SK-N-SH (cell line): ENCODE data around the gene SLC52A3. TPM values are rescaled to one million over a fixed set of nuclear protein-coding genes. Genes with fewer than 3 reads are reported as not detected.

ENCODE experiments used
- CTCF ChIA-PET: fragments of 300-600, 350-600 bp; formaldehyde crosslinking; extraction: SDS; loops from one replicate; lab custom pipeline; 2021; lab: Yijun Ruan, JAX
- POLR2A ChIA-PET: fragments of 350-600 bp; sonication (Branson Sonifier 250); formaldehyde crosslinking; extraction: SDS; loops from one replicate; lab custom pipeline; 2020; ENCODE audit warnings: antibody characterized with exemption, inconsistent platforms; lab: Yijun Ruan, JAX
- DNase-seq: peaks from one replicate; pipeline ENCODE4 v3.0.0; 2012
- H2AFZ ChIP-seq: fragments of 200-600 bp; sonication (generic); 2 replicates; pipeline ENCODE4 v1.8.1; 2016; ENCODE audit warnings: antibody characterized with exemption, mild to moderate bottlenecking, low read depth
- H3F3A ChIP-seq: fragments of 200-600 bp; sonication (generic); replicated peaks from 2 replicates; pipeline ENCODE3; 2016; ENCODE audit warnings: antibody characterized with exemption, mild to moderate bottlenecking; ENCODE audit not compliant: insufficient read depth
- H3K27ac ChIP-seq, 2 experiments: fragments of 200-500 bp in 1 of 2; fragments of 200-600 bp in 1 of 2; sonication (Bioruptor generic) in 1 of 2; sonication (generic), shearing (Covaris generic) in 1 of 2; 2 replicates each; pipeline versions ENCODE4 v1.5.1 to v1.6.1; 2014 to 2016; ENCODE audit warnings: low read depth in 2 of 2, inconsistent platforms in 1 of 2, low read length in 1 of 2, mild to moderate bottlenecking in 1 of 2, mixed read lengths in 1 of 2
- H3K27me3 ChIP-seq: fragments of 200-600 bp; sonication (generic), shearing (Covaris generic); 2 replicates; pipeline ENCODE4 v1.6.1; 2016; ENCODE audit warnings: mixed run types; ENCODE audit not compliant: insufficient read depth
- H3K36me3 ChIP-seq, 2 experiments: fragments of 200-500 bp in 1 of 2; fragments of 200-600 bp in 1 of 2; sonication (Bioruptor generic) in 1 of 2; sonication (generic) in 1 of 2; replicated peaks in 1 of 2; 2 replicates each; pipeline versions ENCODE3 to v1.5.1; 2014 to 2016; ENCODE audit warnings: low read length in 1 of 2, mild to moderate bottlenecking in 1 of 2; ENCODE audit not compliant: insufficient read depth in 2 of 2, control insufficient read depth in 1 of 2
- H3K4me1 ChIP-seq, 2 experiments: fragments of 200-500 bp in 1 of 2; fragments of 200-600 bp in 1 of 2; sonication (Bioruptor generic) in 1 of 2; sonication (generic), shearing (Covaris generic) in 1 of 2; 2 replicates each; pipeline versions ENCODE4 v1.5.1 to v1.6.1; 2014 to 2016; ENCODE audit warnings: low read depth in 1 of 2, low read length in 1 of 2, mixed run types in 1 of 2; ENCODE audit not compliant: insufficient read depth in 2 of 2, control insufficient read depth in 1 of 2
- H3K4me2 ChIP-seq: fragments of 200-600 bp; sonication (generic), shearing (Covaris generic); 2 replicates; pipeline ENCODE4 v1.6.1; 2017; ENCODE audit warnings: mixed run types
- H3K4me3 ChIP-seq, 2 experiments: fragments of 200-500 bp in 1 of 2; fragments of 200-600 bp in 1 of 2; sonication (Bioruptor generic) in 1 of 2; sonication (generic), shearing (Covaris generic) in 1 of 2; 2 replicates each; pipeline versions ENCODE4 v1.5.1 to v1.8.1; 2014 to 2016; ENCODE audit warnings: low read depth in 2 of 2, inconsistent platforms in 1 of 2, low read length in 1 of 2, mild to moderate bottlenecking in 1 of 2, mixed read lengths in 1 of 2, moderate library complexity in 1 of 2
- H3K79me2 ChIP-seq: fragments of 200-600 bp; sonication (generic); 2 replicates; pipeline ENCODE4 v1.8.1; 2017; ENCODE audit warnings: mild to moderate bottlenecking; ENCODE audit not compliant: insufficient read depth
- H3K9ac ChIP-seq: fragments of 200-600 bp; sonication (generic); 2 replicates; pipeline ENCODE4 v1.6.1; 2017; ENCODE audit warnings: mixed run types
- H3K9me2 ChIP-seq: fragments of 200-600 bp; sonication (generic); 2 replicates; pipeline ENCODE4 v1.6.1; 2017; ENCODE audit warnings: mixed run types
- H3K9me3 ChIP-seq: fragments of 200-600 bp; sonication (generic); 2 replicates; pipeline ENCODE4 v1.6.1; 2017; ENCODE audit warnings: mixed run types, mild to moderate bottlenecking, moderate library complexity
- H4K20me1 ChIP-seq: fragments of 200-600 bp; sonication (generic); 2 replicates; pipeline ENCODE4 v1.6.1; 2017; ENCODE audit warnings: mild to moderate bottlenecking, mixed run types; ENCODE audit not compliant: insufficient read depth
- CHD2 ChIP-seq: fragments of 150-350 bp; IDR thresholded peaks from 2 replicates; pipeline ENCODE4 v1.6.1; 2018; ENCODE audit warnings: low read length; ENCODE audit not compliant: partially characterized antibody
- CTCF ChIP-seq: fragments of 200-600 bp; sonication (generic); IDR thresholded peaks from 2 replicates; pipeline ENCODE4 v1.6.1; 2017; ENCODE audit warnings: antibody characterized with exemption, mild to moderate bottlenecking, moderate library complexity
- ELF1 ChIP-seq: IDR thresholded peaks from 2 replicates; pipeline ENCODE4 v1.4.0; 2012
- EZH2phosphoT487 ChIP-seq: fragments of 200-600 bp; sonication (generic); IDR thresholded peaks from 2 replicates; pipeline ENCODE4 v1.6.1; 2017; ENCODE audit warnings: low read depth, mixed run types, mild to moderate bottlenecking, antibody characterized with exemption, moderate library complexity, borderline replicate concordance
- FOXM1 ChIP-seq: IDR thresholded peaks from 2 replicates; pipeline ENCODE4 v1.4.0; 2012; ENCODE audit warnings: low read depth, mild to moderate bottlenecking
- GABPA ChIP-seq: IDR thresholded peaks from 2 replicates; pipeline ENCODE4 v1.4.0; 2012; ENCODE audit warnings: low read depth, mild to moderate bottlenecking
- GATA2 ChIP-seq: sonication (generic); formaldehyde crosslinking; IDR thresholded peaks from 2 replicates; pipeline ENCODE4 v1.5.0; 2020; ENCODE audit warnings: mild to moderate bottlenecking, missing genetic modification reagents
- JUND ChIP-seq: IDR thresholded peaks from 2 replicates; pipeline ENCODE4 v1.4.0; 2012
- MEF2A ChIP-seq: IDR thresholded peaks from 2 replicates; pipeline ENCODE4 v1.4.0; 2012; ENCODE audit warnings: low read depth, borderline replicate concordance
- NRF1 ChIP-seq: IDR thresholded peaks from 2 replicates; pipeline ENCODE4 v1.6.1; 2012; ENCODE audit warnings: low read depth, mild to moderate bottlenecking, low read length
- PBX3 ChIP-seq: IDR thresholded peaks from 2 replicates; pipeline ENCODE4; 2012
- POLR2AphosphoS5 ChIP-seq: IDR thresholded peaks from 2 replicates; pipeline ENCODE4 v1.6.1; 2012; ENCODE audit warnings: low read depth, low read length
- RCOR1 ChIP-seq: fragments of 150-350 bp; IDR thresholded peaks from 2 replicates; pipeline ENCODE4 v1.6.1; 2017; ENCODE audit warnings: antibody characterized with exemption, low read length
- RFX5 ChIP-seq: IDR thresholded peaks from 2 replicates; pipeline ENCODE4 v1.6.1; 2012; ENCODE audit warnings: mild to moderate bottlenecking, improper control_type of control experiment, low read length
- TAF1 ChIP-seq: IDR thresholded peaks from 2 replicates; pipeline ENCODE4 v1.6.1; 2012; ENCODE audit warnings: low read depth, mild to moderate bottlenecking, low read length, moderate library complexity, borderline replicate concordance
- TCF12 ChIP-seq: IDR thresholded peaks from 2 replicates; pipeline ENCODE4 v1.4.0; 2012
- TEAD4 ChIP-seq: IDR thresholded peaks from 2 replicates; pipeline ENCODE4 v1.4.0; 2012; ENCODE audit warnings: mild to moderate bottlenecking, borderline replicate concordance; ENCODE audit not compliant: insufficient read depth
- USF2 ChIP-seq: fragments of 150-350 bp; IDR thresholded peaks from 2 replicates; pipeline ENCODE4 v1.6.1; 2017; ENCODE audit warnings: antibody characterized with exemption, low read length, low read depth, borderline replicate concordance
- YY1 ChIP-seq: IDR thresholded peaks from 2 replicates; pipeline ENCODE4 v1.4.0; 2012; ENCODE audit warnings: low read depth, mild to moderate bottlenecking
- WGBS: methylation state at CpG from one replicate; pipeline ENCODE4 v1.1.6; 2017; ENCODE audit warnings: low lambda C conversion rate; 5-methylcytosine and 5-hydroxymethylcytosine counted together
- polyA plus RNA-seq, 3 experiments: library from polyadenylated mRNA; depleted of rRNA; stranded (reverse); fragments of >200 nt; gene quantifications; 2 replicates each; pipeline ENCODE4 v1.2.3, GENCODE V29; 2012
- TF ChIP-seq, protein P1 (sequence below): IDR thresholded peaks from 2 replicates; pipeline ENCODE4 v1.4.0; 2012; ENCODE audit warnings: low read depth, borderline replicate concordance

SLC52A3 gene
- polyA plus RNA-seq, 1 of the 3 experiments (the other 2 are of a cell fraction), result not detected

DNA sequence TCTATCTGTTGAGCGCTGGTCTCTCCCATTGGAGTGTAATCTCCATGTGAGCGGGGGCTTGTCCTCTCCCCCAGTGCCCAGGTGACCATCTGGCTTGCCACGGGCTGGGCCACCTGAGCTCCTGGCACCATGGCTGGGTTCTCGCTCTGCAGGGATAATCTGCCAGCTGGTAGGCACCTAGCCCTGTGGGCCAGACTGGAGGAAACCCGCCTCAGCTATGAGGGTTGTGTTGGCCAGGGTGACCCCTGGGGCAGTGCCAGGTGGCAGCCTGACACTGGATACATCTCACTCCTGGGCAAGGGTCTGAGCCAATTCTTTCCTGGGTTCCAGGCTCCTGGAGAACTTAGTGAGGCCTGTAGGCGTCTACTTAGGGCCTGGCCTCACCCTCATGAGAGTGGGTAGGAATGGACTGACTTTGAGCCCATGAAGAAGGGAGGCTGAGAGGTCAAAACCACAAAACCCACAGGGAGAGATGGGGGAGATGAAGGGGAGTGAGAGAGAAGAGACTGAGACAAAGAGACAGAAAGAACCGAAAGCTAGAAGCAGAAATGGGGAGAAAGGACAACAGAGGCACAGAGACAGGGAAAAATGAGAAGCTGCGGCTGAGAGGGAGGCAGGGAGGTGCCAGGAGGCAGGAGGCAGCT, 5.8 kb upstream of the SLC52A3 start:
- Histone ChIP-seq H4K20me1 (no peaks in the 10 kb centered on the region), H3K27me3 (no peaks in the 10 kb centered on the region; the same call in 1 of the 2 replicates), H3K9ac (no peak overlapping the region), H3K9me3 (no peaks in the 10 kb centered on the region), H2AFZ (no peak overlapping the region), H3F3A (no peaks in the 10 kb centered on the region), H3K79me2 (no peaks in the 10 kb centered on the region), H3K9me2 (no peaks in the 10 kb centered on the region), H3K27ac (no peak overlapping the region), H3K4me3 (no peak overlapping the region), H3K4me2 (no peak overlapping the region), H3K4me1 (no peaks in the 10 kb centered on the region), H3K36me3 (no peaks in the 10 kb centered on the region)
- POLR2A ChIA-PET, result no interaction called here
- TF ChIP-seq TCF12, result no peak
- no peak for TF ChIP-seq JUND
- no peak for TF ChIP-seq MEF2A
- TF ChIP-seq CHD2, result no peak
- TF ChIP-seq USF2, result no peak
- no peak for TF ChIP-seq ELF1
- TF ChIP-seq TEAD4, result no peak
- no peak for TF ChIP-seq CTCF
- TF ChIP-seq POLR2AphosphoS5, result no peak
- TF ChIP-seq TAF1, result no peak
- no peak for TF ChIP-seq GABPA
- TF ChIP-seq EZH2phosphoT487, result no peak
- TF ChIP-seq NRF1, result no peak
- TF ChIP-seq YY1, result no peak
- TF ChIP-seq RFX5, result no peak
- TF ChIP-seq, protein P1, sequence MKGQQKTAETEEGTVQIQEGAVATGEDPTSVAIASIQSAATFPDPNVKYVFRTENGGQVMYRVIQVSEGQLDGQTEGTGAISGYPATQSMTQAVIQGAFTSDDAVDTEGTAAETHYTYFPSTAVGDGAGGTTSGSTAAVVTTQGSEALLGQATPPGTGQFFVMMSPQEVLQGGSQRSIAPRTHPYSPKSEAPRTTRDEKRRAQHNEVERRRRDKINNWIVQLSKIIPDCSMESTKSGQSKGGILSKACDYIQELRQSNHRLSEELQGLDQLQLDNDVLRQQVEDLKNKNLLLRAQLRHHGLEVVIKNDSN, result no peak
- no peak for TF ChIP-seq PBX3
- TF ChIP-seq FOXM1, result no peak
- no peak for TF ChIP-seq RCOR1
- TF ChIP-seq GATA2 (CRISPR knock-in tag), result no peak
- 45% methylated on average over 5 of the region's 8 CpGs for WGBS
- CTCF ChIA-PET, result interaction anchor here (1.0 to 1.4 kb wide), 6 partner anchors 13 to 343 kb away, joined by 3 to 4 read pairs (median 4); no protein-coding TSS in a partner anchor
- no peak for DNase-seq
